Measurements from ENCODE around the gene GPR6.

GRCh38 chr6:110020888-110021287, 42.8 kb downstream of the GPR6 start:
- no peak for TF ChIP-seq CTCF (IDR thresholded peaks at IDR 0.05)
- no peak for TF ChIP-seq POLR2A (IDR thresholded peaks at IDR 0.05)
- TF ChIP-seq POLR2AphosphoS5 (IDR thresholded peaks at IDR 0.05; ENCODE audit: insufficient read depth in 1 of 2, low read depth in 1 of 2), result no peak

All from vagina (tissue), 2 donors.